Stimulated activated CD4-positive, alpha-beta T cell treated with anti-CD3 and anti-CD28 coated beads, Interleukin-12 subunit alpha, Interleukin-12 subunit beta, amount 100 ng/mL, for 4 hours (primary cell): Measurements from ENCODE around the gene TMEM190.
"Not testable (repeated sequence)": the region's sequence is repeated elsewhere in the genome, so short reads cannot be mapped to it uniquely, and the experiment has no call there.

Experiments used
- DNase-seq: peaks from one replicate; pipeline ENCODE4 v3.0.0-alpha.2; 2020

TMEM190 gene

GRCh38 chr19:55391702-55392615 is 15.3 kb downstream of the TMEM190 start:
- DNase-seq, result no peak

DNA sequence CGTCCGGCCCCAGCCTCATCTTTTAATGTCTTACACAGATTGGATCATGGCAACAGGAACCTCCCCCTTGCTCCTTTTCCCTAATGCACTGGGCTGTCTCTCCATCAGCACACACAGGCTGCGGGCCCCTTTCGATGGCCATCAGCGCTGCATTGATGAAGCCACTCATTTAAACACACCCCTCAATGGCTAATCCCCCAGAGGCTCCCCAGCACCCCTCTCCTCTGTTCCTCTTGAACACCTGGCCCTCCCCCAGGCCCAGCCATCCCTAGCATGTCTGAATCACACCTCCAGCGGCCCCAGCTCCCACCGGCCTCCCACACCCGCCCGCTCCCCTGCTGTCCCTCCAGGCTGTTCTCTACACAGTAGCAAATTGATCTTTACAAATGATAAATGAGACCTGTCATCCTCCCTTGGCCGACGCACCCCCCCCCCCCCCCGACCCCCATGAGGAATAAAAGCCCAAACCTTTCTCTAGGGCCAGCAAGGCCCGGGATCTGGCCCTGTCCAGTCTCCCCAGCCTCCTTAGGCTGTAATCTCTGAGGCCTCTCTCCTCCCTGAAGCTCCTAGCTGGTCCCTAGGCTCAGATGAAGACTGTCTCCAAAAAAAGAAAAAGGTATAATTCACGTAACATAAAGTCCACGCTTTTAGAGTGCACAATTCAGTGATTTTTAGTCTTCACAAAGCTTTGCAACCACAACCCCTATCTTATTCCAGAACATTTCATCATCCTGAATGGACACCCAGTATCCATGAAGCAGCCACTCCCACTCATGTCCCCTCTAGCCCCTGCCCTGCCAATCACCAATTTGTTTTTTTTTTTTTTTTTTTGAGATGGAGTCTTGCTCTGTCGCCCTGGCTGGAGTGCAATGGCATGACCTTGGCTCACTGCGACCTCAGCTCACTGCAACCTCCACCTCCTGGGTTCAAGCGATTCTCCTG is 16.5 kb downstream of the TMEM190 start:
- no peak for DNase-seq

GRCh38 chr19:55398200-55398925 is 21.7 kb downstream of the TMEM190 start:
- DNase-seq, result no peak

GRCh38 chr19:55400281-55401087 is 23.9 kb downstream of the TMEM190 start:
- no peak for DNase-seq

DNA sequence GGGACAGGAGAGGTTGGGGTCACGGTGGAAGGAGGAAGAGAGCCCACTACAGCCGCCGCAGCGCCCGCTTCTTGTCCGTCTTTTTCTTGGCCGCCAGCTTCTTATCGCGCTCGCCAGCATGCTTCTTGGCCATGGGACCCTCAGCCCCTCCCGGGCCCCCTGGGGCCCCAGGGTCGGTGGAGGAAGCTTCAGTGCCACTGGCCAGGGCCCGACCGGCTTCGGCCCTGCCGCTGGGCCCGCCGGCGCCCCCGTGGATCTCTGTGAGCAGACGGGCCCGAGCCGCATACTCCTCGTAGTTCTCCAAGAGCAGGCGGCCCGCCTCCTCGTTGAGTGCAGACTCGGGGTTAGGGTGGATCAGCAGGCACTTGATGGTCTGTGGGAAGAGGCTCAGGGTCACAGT is 24.8 kb downstream of the TMEM190 start:
- DNase-seq, result not testable (repeated sequence)

- DNase-seq, result no peak
These were observed 25.9 kb downstream of the TMEM190 start for GRCh38 chr19:55402509-55402908.

GRCh38 chr19:55405638-55406037 is 29.0 kb downstream of the TMEM190 start:
- no peak for DNase-seq

GRCh38 chr19:55406091-55406825 is 29.6 kb downstream of the TMEM190 start:
- no peak for DNase-seq

GRCh38 chr19:55406826-55407549 is 30.4 kb downstream of the TMEM190 start:
- peak; percentile 38 for DNase-seq

GRCh38 chr19:55407550-55407799 is 30.8 kb downstream of the TMEM190 start, which contains the start of gene UBE2S:
TSS of gene UBE2S (minus strand) at chr19:55407788. CDS start at chr19:55407589, 199 bp downstream.
- not testable (repeated sequence) for DNase-seq

GRCh38 chr19:55407800-55408532 is 31.3 kb downstream of the TMEM190 start:
- peak; percentile 96 for DNase-seq

DNA sequence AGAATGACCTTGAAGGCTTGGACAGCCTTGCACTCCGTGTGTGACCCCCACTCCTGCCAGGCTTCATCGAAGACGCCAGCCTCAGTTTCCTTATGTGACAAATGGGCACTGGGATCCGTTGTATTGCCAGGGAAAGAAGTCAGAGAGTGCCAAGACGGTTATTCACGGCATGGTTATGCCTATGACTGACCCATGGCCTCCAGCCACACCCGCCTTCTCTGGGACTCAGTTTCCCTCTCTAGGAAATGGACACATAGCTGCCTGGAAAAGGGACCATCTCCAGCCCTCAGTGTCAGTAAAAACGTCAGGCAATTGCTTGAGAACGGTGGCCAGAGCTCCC is 31.9 kb downstream of the TMEM190 start:
- DNase-seq, result no peak

DNA sequence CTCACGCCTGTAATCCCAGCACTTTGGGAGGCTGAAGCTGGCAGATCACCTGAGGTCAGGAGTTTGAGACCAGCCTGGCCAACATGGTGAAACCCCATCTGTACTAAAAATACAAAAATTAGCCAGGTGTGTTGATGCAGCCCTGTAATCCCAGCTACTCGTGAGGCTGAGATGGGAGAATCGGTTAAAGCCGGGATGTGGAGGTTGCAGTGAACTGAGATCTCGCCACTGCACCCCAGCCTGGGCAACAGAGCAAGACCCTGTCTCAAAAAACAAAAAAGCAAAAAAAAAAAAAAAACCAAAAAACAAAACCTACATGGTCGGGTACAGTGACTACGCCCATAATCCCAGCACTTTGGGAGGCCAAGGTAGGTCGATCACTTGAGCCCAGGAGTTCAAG is 32.6 kb downstream of the TMEM190 start:
- DNase-seq, result not testable (repeated sequence)

GRCh38 chr19:55410168-55410567 is 33.5 kb downstream of the TMEM190 start:
- no peak for DNase-seq

- peak; percentile 22 for DNase-seq
These were observed 41.6 kb downstream of the TMEM190 start for GRCh38 chr19:55418185-55418584.

DNA sequence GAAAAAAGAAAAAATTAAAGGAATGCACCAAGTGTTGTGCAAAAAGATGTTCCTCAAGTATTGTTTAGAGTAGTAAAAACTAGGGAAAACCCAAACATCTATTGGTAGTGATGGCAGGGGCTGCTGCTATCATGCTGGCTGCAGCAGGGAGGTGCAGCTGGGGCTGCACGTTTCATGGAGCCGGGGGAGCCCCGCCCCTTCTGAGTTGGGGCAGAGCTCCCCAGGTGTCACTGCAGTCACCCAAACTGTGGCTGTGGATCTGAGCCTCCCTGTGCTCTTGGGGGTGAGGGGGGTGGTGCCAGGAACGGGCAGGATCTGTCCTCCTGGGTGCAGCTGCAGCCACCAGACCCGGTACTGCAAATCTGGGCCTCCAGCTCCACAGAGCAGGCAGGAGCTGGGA is 42.5 kb downstream of the TMEM190 start:
- DNase-seq, result no peak

GRCh38 chr19:55419624-55420236 is 43.1 kb downstream of the TMEM190 start:
- DNase-seq, result no peak

DNA sequence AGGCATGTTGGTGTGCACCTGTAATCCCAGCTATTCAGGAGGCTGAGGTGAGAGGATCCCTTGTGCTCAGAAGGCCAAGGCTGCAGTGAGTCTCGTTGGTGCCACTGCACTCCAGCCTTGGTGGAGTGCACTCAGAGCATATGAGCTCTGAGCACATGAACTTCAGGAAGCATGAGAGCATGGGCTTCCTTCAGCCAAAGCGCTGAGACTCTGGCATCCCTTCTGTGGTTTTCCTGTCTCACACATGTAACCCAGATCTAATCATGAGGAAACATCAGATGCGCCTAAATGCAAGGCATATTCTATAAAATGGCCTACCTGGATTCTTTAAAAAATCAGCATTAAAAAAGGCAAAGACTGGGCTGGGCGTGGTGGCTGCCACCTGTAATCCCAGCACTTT is 44.7 kb downstream of the TMEM190 start:
- DNase-seq, result not testable (repeated sequence)

GRCh38 chr19:55423225-55424005 is 46.8 kb downstream of the TMEM190 start:
- DNase-seq, result no peak
